HepG2 (cell line): ENCODE results near the gene WNT3A. TPM values are rescaled to one million over a fixed set of nuclear protein-coding genes. Genes with fewer than 3 reads are reported as not detected.

ENCODE experiments used
- BRD4 ChIP-seq: sonication (generic); formaldehyde crosslinking; IDR thresholded peaks from 2 replicates; pipeline ENCODE4 v1.4.0; 2020; ENCODE audit warnings: missing genetic modification reagents
- DR1 ChIP-seq: sonication (generic); formaldehyde crosslinking; IDR thresholded peaks from 2 replicates; pipeline ENCODE4 v1.8.0; 2021; ENCODE audit warnings: mild to moderate bottlenecking, missing genetic modification reagents, inconsistent platforms
- EED ChIP-seq: sonication (generic); formaldehyde crosslinking; IDR thresholded peaks from 2 replicates; pipeline ENCODE4 v1.5.0; 2020; ENCODE audit warnings: mild to moderate bottlenecking, missing genetic modification reagents
- ERF ChIP-seq: IDR thresholded peaks from 2 replicates; pipeline ENCODE4 v1.6.1; 2018; ENCODE audit warnings: missing biosample characterization, missing genetic modification reagents
- FOXK2 ChIP-seq: fragments of 450-650 bp; IDR thresholded peaks from 2 replicates; pipeline ENCODE4 v1.6.1; 2016
- GTF2F1 ChIP-seq: fragments of 150-350 bp; IDR thresholded peaks from 2 replicates; pipeline ENCODE4 v1.6.1; 2014; ENCODE audit warnings: low read length
- HOXA7 ChIP-seq: sonication (generic); formaldehyde crosslinking; IDR thresholded peaks from 2 replicates; pipeline ENCODE4 v1.8.1; 2022; ENCODE audit warnings: mild to moderate bottlenecking, missing genetic modification reagents, moderate library complexity
- KDM2A ChIP-seq: sonication (generic); formaldehyde crosslinking; IDR thresholded peaks from 2 replicates; pipeline ENCODE4 v1.4.0; 2020; ENCODE audit warnings: low read depth, missing genetic modification reagents, borderline replicate concordance
- KLF16 ChIP-seq, 2 experiments: sonication (generic) in 1 of 2; formaldehyde crosslinking in 1 of 2; IDR thresholded peaks; 2 replicates each; pipeline versions ENCODE4 v1.6.1 to v1.8.0; 2016 to 2023; ENCODE audit warnings: missing genetic modification reagents in 2 of 2, missing compliant biosample characterization in 1 of 2
- PRPF4 ChIP-seq: fragments of 200-400 bp; formaldehyde crosslinking; IDR thresholded peaks from 2 replicates; pipeline ENCODE4 v1.6.1; 2016; ENCODE audit warnings: low read length, low read depth; ENCODE audit not compliant: poor library complexity, severe bottlenecking
- RAD51 ChIP-seq: fragments of 450-650 bp; IDR thresholded peaks from 2 replicates; pipeline ENCODE4 v1.6.1; 2016; ENCODE audit warnings: borderline replicate concordance
- RXRB ChIP-seq: IDR thresholded peaks from 2 replicates; pipeline ENCODE4 v1.6.1; 2016; ENCODE audit warnings: borderline replicate concordance, missing genetic modification reagents, missing compliant biosample characterization
- SCMH1 ChIP-seq: sonication (generic); formaldehyde crosslinking; IDR thresholded peaks from 2 replicates; pipeline ENCODE4 v1.9.0; 2021; ENCODE audit warnings: missing genetic modification reagents, mild to moderate bottlenecking, borderline replicate concordance
- SMAD1 ChIP-seq: sonication (generic); formaldehyde crosslinking; IDR thresholded peaks from 2 replicates; pipeline ENCODE4 v1.4.0; 2020; ENCODE audit warnings: missing genetic modification reagents, low read depth, mild to moderate bottlenecking, borderline replicate concordance
- SRSF9 ChIP-seq: fragments of 200-400 bp; formaldehyde crosslinking; IDR thresholded peaks from 2 replicates; pipeline ENCODE4 v1.6.1; 2018; ENCODE audit warnings: borderline replicate concordance, mild to moderate bottlenecking, low read depth, low read length; ENCODE audit not compliant: insufficient read depth, poor library complexity, severe bottlenecking
- STAT5B ChIP-seq: sonication (generic); formaldehyde crosslinking; IDR thresholded peaks from 2 replicates; pipeline ENCODE4 v1.4.0; 2020; ENCODE audit warnings: missing genetic modification reagents
- TBP ChIP-seq: sonication (generic); formaldehyde crosslinking; IDR thresholded peaks from 2 replicates; pipeline ENCODE4 v1.5.0; 2020; ENCODE audit warnings: missing genetic modification reagents
- ZNF10 ChIP-seq: sonication (generic); formaldehyde crosslinking; IDR thresholded peaks from 2 replicates; pipeline ENCODE4 v1.4.0; 2020; ENCODE audit warnings: mild to moderate bottlenecking, low read depth, missing genetic modification reagents, borderline replicate concordance
- ZNF235 ChIP-seq: sonication (generic); formaldehyde crosslinking; IDR thresholded peaks from 2 replicates; pipeline ENCODE4 v1.8.1; 2023; ENCODE audit warnings: mild to moderate bottlenecking, missing genetic modification reagents, borderline replicate concordance
- ZNF282 ChIP-seq: fragments of 450-650 bp; IDR thresholded peaks from 2 replicates; pipeline ENCODE4 v1.6.1; 2018; ENCODE audit not compliant: partially characterized antibody
- ZNF331 ChIP-seq: sonication (generic); formaldehyde crosslinking; IDR thresholded peaks from 2 replicates; pipeline ENCODE4 v1.4.0; 2020; ENCODE audit warnings: missing genetic modification reagents
- ZNF343 ChIP-seq: sonication (generic); formaldehyde crosslinking; IDR thresholded peaks from 2 replicates; pipeline ENCODE4 v1.4.0; 2020; ENCODE audit warnings: mild to moderate bottlenecking, missing genetic modification reagents
- ZNF383 ChIP-seq: sonication (generic); formaldehyde crosslinking; IDR thresholded peaks from 2 replicates; pipeline ENCODE4 v1.4.0; 2020; ENCODE audit warnings: missing genetic modification reagents, mild to moderate bottlenecking, borderline replicate concordance
- ZNF747 ChIP-seq: sonication (generic); formaldehyde crosslinking; IDR thresholded peaks from 2 replicates; pipeline ENCODE4 v1.8.1; 2023; ENCODE audit warnings: missing genetic modification reagents, mild to moderate bottlenecking, borderline replicate concordance
- ZNF891 ChIP-seq: sonication (generic); formaldehyde crosslinking; IDR thresholded peaks from 2 replicates; pipeline ENCODE4 v1.5.0; 2020; ENCODE audit warnings: mild to moderate bottlenecking, missing genetic modification reagents
- ZSCAN30 ChIP-seq: sonication (generic); formaldehyde crosslinking; IDR thresholded peaks from 2 replicates; pipeline ENCODE4 v1.5.0; 2020; ENCODE audit warnings: mild to moderate bottlenecking, missing genetic modification reagents
- polyA plus RNA-seq, 8 experiments: library from polyadenylated mRNA; depleted of rRNA in 3 of 8; stranded (reverse) in 7 of 8; unstranded in 1 of 8; fragments of >200 nt; fragmentation: Illumina TruSeq in 4 of 8; extraction: Trizol in 4 of 8; gene quantifications; 2 replicates each; pipeline versions ENCODE4 v1.2.1 to v1.2.3, GENCODE V29; 2011 to 2016; ENCODE audit warnings: low read depth in 4 of 8, missing spikeins in 1 of 8, mixed read lengths in 1 of 8; ENCODE audit not compliant: insufficient read depth in 1 of 8
- total RNA-seq, 5 experiments: library from RNA; depleted of rRNA; stranded (reverse); fragments of >200 nt; fragmentation: Illumina TruSeq; extraction: Trizol; gene quantifications; 2 replicates each; pipeline ENCODE4 v1.2.3, GENCODE V29; 2016; ENCODE audit warnings: low read depth in 1 of 5
- TF ChIP-seq, protein P1 (sequence below): sonication (generic); formaldehyde crosslinking; IDR thresholded peaks from 2 replicates; pipeline ENCODE4 v1.8.1; 2023; ENCODE audit warnings: missing genetic modification reagents, mild to moderate bottlenecking, borderline replicate concordance
- TF ChIP-seq, protein P2 (sequence below): sonication (generic); formaldehyde crosslinking; IDR thresholded peaks from 2 replicates; pipeline ENCODE4 v1.4.0; 2020; ENCODE audit warnings: missing genetic modification reagents, mild to moderate bottlenecking, borderline replicate concordance

WNT3A gene
- total and polyA plus RNA-seq, 2 of the 13 experiments (the other 11 are each of a cell fraction or from before 2014, with no cell fraction given) = not detected

DNA sequence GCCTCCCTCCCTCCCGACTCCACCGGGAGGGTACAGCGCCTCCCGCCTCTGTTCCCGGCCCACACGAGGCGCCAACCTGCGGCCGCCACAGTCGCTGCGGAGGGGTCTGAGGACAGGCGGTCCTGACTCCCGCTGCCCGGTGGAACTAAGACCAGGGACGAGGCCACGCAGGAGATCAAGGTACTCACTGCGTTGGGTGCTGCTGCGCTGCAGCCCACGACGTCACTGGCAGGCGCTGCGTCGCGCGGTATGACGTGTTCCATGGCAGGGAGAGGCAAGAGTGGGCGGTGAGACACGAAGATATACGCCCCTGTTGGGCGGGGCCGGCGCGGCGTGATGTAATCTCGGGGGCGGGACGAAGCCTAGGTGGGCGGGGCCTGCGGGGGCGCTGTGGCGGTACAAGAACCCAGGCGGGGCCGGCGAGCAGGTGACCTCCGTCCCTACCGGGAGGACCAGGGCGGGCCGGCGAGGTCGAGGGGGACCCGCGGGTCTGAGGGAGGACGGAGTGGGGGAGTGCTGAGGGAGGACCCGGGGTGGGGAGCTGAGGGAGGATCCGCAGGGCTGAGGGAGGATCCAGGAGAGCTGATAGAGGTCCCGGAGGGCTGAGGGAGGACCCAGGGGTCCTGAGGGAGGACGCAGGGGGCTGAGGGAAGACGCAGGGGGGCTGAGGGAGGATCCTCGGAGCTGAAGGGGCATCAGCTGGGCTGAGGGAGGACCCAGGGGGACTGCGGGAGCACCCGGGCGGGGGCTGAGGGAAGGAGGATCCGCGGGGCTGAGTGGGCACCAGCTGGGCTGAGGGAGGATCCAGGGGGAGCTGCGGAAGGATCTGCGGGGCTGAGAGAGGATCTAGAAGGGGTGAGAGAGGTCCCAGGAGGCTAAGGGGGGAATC lies 102.5 kb downstream of the WNT3A start, which contains the start of gene MRPL55 (continued):
- TF ChIP-seq, protein P1, sequence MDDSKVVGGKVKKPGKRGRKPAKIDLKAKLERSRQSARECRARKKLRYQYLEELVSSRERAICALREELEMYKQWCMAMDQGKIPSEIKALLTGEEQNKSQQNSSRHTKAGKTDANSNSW (CRISPR knock-in tag) = no peak; the same call in 1 of the 2 replicates
- TF ChIP-seq FOXK2 (no peak), TBP (0 out of 2 replicates have a peak, but pooled peaks have one; percentile 70), EED (CRISPR knock-in tag) (peak; percentile 89; the same call in 1 of the 2 replicates), ERF (CRISPR knock-in tag) (peak; percentile 65), ZNF282 (no peak), DR1 (CRISPR knock-in tag) (peak; percentile 86; the same call in 1 of the 2 replicates), BRD4 (0 out of 2 replicates have a peak, but pooled peaks have one; percentile 69), SCMH1 (CRISPR knock-in tag) (no peak), ZNF235 (CRISPR knock-in tag) (no peak), STAT5B (CRISPR knock-in tag) (no peak), ZNF331 (CRISPR knock-in tag) (peak; percentile 87), ZNF891 (no peak), ZNF10 (CRISPR knock-in tag) (no peak), GTF2F1 (no peak), ZNF343 (no peak), HOXA7 (CRISPR knock-in tag) (no peak), ZSCAN30 (CRISPR knock-in tag) (0 out of 2 replicates have a peak, but pooled peaks have one; percentile 19), SRSF9 (no peak), PRPF4 (no peak), ZNF383 (CRISPR knock-in tag) (0 out of 2 replicates have a peak, but pooled peaks have one; percentile 74), RXRB (peak; percentile 60), KDM2A (peak; percentile 95), KLF16 (CRISPR knock-in tag; IDR thresholded peaks at IDR 0.05) (peak in 1 of 2 experiments; percentile 89; a peak in 2 of 4 replicates), RAD51 (no peak), SMAD1 (CRISPR knock-in tag) (peak; percentile 88; the same call in 1 of the 2 replicates), ZNF747 (CRISPR knock-in tag) (peak; percentile 89; the same call in 1 of the 2 replicates)
- TF ChIP-seq, protein P2, sequence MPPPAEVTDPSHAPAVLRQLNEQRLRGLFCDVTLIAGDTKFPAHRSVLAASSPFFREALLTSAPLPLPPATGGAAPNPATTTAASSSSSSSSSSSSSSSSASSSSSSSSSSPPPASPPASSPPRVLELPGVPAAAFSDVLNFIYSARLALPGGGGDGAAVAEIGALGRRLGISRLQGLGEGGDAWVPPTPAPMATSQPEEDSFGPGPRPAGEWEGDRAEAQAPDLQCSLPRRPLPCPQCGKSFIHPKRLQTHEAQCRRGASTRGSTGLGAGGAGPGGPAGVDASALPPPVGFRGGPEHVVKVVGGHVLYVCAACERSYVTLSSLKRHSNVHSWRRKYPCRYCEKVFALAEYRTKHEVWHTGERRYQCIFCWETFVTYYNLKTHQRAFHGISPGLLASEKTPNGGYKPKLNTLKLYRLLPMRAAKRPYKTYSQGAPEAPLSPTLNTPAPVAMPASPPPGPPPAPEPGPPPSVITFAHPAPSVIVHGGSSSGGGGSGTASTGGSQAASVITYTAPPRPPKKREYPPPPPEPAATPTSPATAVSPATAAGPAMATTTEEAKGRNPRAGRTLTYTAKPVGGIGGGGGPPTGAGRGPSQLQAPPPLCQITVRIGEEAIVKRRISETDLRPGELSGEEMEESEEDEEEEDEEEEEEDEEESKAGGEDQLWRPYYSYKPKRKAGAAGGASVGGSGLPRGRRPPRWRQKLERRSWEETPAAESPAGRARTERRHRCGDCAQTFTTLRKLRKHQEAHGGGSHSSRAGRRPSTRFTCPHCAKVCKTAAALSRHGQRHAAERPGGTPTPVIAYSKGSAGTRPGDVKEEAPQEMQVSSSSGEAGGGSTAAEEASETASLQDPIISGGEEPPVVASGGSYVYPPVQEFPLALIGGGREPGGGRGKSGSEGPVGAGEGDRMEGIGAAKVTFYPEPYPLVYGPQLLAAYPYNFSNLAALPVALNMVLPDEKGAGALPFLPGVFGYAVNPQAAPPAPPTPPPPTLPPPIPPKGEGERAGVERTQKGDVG (CRISPR knock-in tag) = peak; percentile 56; the same call in 1 of the 2 replicates
